Right lobe of liver (tissue), 4 donors: ENCODE results near the gene CELF2.

ENCODE experiments used
- CTCF ChIP-seq, 4 donors: fragments of 200-600 bp in 3 of 4; fragments of 450-650 bp in 1 of 4; IDR thresholded peaks; one replicate each; pipeline versions ENCODE4 v1.5.1 to v1.8.0; 2016 to 2022; ENCODE audit warnings: antibody characterized with exemption in 4 of 4, mild to moderate bottlenecking in 2 of 4
- POLR2A ChIP-seq: fragments of 450-650 bp; IDR thresholded peaks from one replicate; pipeline ENCODE4 v1.6.1; 2017; ENCODE audit warnings: antibody characterized with exemption, mild to moderate bottlenecking
- donor health status: DM: no; HTN: no; CAD: no.
- donor health status: DM: no; HTN: no; CAD: no.
- donor health status: DM: no; HTN: yes; CAD: no.

GRCh38 chr10:10968257-10968588 lies 49.4 kb upstream of the CELF2 start:
- TF ChIP-seq POLR2A (no peak), CTCF (IDR thresholded peaks at IDR 0.05) (no peak)
